NCI-H187 (cell line): ENCODE measurements around the gene RAD51.

Experiments
- DNase-seq, 2 experiments: peaks; one replicate each; lab custom pipeline; 2025; lab: John Stamatoyannopoulos, UW

The RAD51 gene

GRCh38 chr15:40722354-40722753 is 27.4 kb downstream of the RAD51 start:
- DNase-seq, result no peak

GRCh38 chr15:40722934-40723333 is 28.0 kb downstream of the RAD51 start:
- no peak for DNase-seq

GRCh38 chr15:40723919-40724318 is 28.9 kb downstream of the RAD51 start:
- DNase-seq, result no peak

- no peak for DNase-seq
These were observed 36.1 kb downstream of the RAD51 start for GRCh38 chr15:40731034-40731433.

GRCh38 chr15:40736575-40736974 is 41.6 kb downstream of the RAD51 start:
- no peak for DNase-seq

GRCh38 chr15:40737048-40737447 is 42.1 kb downstream of the RAD51 start:
- DNase-seq, result no peak

- DNase-seq, result no peak
These were observed 44.1 kb downstream of the RAD51 start for GRCh38 chr15:40739047-40739446.

- DNase-seq, result no peak
These were observed 44.9 kb downstream of the RAD51 start for GRCh38 chr15:40739854-40740253.

- no peak for DNase-seq
These were observed 48.5 kb downstream of the RAD51 start for GRCh38 chr15:40743485-40743901.

DNA sequence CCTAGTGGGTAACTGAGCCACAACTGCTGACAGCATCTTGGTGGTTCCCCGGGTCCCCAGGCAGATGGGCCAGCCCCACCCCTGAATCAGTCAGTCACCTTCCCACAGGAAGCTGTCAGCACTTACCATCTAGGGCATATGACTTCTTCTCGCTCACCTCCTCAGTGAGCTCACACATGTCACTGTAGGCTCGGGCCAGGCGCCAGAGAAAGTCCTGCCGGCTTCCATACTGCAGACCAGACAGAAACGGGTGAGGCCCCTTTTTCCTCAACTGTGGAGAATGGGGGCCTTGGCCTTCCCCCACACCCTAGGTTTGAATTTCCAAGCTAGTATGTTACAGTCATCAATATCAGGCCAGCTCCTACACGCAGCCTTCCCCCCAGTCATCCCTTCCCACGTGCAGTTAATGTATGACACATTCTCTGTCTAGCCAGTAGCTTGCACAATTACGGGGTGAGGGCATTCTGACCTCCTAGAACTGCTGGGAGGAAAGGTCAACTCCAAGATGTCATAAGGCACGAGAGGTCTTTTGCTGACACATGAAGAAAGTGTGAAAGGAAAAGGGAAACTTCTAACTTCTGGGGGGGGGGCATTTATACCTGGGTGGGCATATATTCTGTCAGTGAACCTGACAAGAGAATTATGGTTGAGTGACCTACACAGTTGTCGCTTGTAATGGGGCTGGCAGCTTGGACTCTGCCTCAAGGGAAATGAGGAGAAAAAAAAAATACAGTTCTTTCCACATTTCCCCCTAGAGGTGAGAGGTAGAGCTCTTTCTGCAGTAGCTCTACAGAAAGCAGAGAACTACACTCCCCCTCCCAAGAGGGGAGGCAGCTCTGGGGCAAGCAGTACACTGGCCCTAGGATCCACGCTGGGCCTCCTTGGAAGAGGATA is 49.2 kb downstream of the RAD51 start:
- DNase-seq, result no peak

DNA sequence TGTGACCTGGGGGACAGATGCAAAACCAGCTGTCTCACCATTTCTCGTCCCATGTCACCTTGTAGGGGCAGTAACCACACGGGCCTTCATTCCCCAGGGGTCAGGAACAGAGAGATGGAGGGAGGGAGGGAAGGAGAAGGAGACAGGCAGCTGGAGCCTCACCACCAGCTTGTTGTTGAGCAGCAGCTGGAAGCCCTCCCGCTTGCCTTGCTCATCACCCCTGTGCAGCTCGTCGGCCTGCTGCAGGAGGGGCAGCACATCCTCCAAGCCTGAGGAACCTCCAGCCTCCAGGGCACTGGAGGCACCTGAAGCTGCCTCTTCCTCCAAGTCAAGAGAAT is 49.8 kb downstream of the RAD51 start:
- DNase-seq, result no peak

DNA sequence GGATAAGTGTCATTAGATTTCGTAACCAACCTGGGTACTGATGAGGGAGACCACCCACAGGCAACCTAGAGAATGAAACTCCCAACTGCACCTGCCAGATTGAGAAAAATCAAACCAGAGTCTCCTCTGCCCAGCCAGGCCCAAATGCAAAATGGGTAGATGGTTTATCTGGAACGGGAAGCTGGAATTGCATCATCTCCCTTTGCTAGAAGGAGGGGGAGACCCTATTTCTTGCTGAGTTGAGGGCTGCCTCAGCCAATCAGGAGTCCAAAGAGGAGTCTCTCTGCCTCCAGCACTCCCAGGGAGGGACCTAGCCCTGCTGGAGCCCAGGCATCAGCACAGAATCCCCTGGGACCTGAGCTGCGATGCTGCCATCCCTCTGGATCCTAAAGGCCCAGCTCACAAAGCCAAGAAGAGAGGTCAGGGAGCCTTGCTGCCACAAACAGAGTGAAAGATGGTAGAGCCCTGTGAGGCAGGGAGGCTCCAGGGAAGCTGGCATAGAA is 52.0 kb downstream of the RAD51 start:
- no peak for DNase-seq

DNA sequence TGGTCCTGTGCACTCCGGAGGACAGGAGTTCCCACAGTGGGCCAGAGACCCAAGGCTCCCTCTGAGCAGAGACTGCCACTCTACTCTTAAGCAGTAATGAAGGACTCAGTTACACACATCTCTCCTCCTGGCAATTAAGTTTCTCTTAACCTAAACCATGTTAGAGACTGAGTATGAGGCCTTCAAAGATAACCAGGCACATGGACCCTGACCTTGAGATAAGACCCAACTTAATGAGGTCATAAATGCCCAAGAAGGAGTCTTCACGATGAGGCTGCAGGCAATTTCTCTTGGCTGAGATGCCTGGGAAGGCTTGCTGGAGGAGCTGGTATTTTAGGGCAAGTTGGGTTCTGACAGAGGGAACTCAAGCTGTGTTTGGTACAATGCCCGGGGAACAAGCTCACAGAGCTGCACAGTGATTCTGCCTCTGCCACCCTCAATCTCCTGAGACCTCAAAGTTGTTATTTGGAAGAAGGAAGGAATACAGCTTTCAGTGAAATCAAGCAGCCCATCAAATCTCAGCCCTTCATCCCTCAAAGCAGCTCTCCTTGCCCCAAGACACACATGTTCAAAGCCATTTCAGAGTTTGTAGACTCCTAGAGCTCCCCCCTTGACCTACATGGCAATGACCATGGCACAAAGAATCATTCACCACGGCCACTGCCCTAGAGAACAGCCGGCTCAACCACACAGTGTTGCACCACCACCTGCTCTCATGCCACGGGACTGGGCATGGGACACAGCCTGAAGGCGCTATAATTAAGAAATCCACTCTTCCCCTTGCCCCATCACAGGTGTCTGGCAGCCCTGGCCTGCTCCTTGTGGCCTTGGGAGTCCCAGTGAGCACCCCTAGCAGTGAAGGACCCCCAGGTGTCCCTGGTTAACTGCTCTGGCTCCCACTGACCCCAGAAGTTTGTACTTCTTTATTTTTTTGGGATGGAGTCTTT is 53.0 kb downstream of the RAD51 start:
- no peak for DNase-seq

- no peak for DNase-seq
These were observed 54.2 kb downstream of the RAD51 start for GRCh38 chr15:40749151-40749630.

GRCh38 chr15:40750885-40751284 is 55.9 kb downstream of the RAD51 start:
- no peak for DNase-seq

DNA sequence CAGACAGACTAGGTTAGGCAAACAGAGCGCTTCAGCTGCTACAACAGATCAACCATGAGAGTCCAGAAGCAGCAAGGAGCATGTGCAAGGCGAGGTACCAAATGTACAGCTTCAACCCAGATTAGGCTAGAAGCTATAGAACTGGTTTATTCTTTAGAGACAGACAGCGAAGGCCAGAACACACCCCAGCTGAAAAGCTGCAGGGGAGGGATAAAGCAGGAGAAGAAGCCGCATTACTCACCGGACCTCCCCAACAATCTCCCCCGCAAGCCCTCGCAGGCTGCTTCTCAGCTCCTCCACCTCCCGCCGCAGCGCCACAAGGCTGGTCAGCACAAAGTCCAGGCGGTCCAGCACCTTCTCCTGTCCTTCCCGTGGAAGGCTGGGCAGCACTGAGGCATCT is 56.8 kb downstream of the RAD51 start:
- no peak for DNase-seq

- no peak for DNase-seq
These were observed 59.6 kb downstream of the RAD51 start for GRCh38 chr15:40754574-40754882.

GRCh38 chr15:40754883-40755811 is 60.2 kb downstream of the RAD51 start, which contains the start of gene RMDN3:
TSS of gene RMDN3 (minus strand) at chr15:40755254. CDS start at chr15:40754783, 471 bp downstream.
- peak; percentile 68 to 81 for DNase-seq

DNA sequence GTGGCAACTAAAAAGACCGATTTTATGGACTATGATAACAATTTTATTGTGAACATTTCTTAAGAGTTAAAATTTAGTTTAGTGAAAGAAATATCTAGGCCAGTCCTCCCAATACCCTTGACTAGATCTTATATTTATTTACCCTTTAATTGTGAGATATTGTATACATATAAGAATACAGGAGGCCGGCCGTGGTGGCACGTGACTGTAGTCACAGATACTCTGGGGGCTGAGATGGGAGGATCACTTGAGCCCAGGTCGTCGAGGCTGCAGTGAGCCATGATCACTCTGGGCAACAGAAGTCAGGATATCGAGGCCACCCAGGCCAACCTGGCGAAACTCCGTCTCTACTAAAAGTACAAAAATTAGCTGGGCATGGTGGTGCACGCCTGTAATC is 60.8 kb downstream of the RAD51 start:
- no peak for DNase-seq

- DNase-seq, result no peak
These were observed 62.0 kb downstream of the RAD51 start for GRCh38 chr15:40756938-40757337.

DNA sequence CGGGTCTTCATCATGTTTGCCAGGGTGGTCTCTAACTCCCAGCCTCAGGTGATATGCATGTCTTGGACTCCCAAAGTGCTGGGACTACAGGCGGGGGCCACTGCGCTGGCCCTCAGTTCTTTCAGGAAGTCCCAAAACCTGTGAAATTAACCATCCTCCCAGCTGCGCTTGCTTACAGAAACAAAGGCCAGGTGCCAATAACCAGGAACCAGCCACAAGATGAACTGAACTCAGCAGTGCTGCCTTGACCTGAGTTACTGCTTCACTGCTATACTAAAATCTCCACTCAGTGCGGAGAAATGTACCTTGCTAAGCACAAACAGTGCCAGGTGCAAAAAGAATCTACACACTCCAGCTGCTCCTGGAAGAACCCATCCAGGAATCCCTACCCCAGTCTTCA is 65.0 kb downstream of the RAD51 start:
- no peak for DNase-seq
